ENCODE results near the gene CSF3R.

Gene CSF3R

DNA sequence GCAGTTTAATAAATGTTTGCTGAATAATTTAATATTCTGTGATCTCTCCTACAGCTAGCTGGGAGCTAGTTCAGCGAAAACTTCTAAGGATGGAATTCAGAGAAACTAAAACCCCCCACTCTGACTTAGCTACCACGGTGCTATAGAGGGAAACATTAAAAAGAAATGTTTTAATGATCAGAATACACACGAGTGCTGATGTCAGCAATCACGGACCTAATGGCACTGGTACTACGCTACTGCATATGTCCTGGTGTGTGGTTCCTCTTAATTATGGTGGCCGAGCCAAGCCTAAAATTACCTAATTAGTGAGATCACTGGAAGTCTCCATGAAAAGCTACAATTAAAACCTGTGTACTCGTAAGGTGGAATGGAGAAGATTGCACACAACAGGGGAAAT lies 61.1 kb downstream of the CSF3R start:
- DNase-seq (ENCODE audit: low read depth in 2 of 2, low spot score in 1 of 2), result no peak

DNA sequence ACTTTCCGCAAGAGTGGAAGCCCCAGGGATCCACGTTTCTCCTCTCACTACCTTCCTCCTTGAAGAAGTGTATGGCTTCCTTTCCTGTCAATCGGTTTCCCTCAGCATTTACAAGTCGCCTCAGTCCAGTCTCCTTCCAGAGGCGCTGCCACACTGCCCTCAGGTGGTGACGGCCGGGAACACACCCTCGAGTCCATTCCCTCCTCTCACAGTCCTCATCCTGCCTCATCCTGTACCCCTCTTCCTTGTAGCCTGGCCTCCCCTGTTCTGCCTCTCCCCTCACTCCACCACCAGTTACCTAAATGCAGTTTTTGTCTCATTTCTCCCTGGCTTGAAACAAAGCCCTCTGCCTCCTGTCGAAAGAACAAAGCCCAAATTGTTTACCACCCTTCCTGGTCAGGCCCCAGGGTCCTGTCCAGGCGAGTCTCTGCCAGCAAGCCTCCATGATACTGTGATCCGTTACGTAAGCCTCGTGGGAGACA lies 61.8 kb downstream of the CSF3R start:
- DNase-seq (ENCODE audit: low read depth in 2 of 2, low spot score in 1 of 2), result peak; percentile 74 to 95

DNA sequence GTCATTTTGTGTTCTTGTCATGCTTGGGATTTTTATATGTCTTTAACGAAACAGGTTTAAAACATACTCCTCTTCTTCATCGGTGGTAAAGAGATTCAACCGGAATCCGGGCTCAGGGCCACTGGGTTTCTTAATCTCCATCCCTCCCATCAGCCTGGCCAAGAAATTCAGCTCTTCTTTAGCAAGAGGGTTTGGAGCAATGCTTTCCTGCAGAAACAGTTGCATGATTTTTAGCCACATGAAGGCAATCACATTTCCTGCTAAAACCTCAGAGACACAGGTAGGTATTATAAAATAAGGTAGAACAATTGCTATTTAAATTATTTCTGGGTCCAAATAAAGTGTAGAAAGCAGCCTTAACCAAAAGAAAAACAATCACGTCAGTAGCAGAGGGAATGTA lies 62.3 kb downstream of the CSF3R start:
- no peak for DNase-seq (ENCODE audit: low read depth in 2 of 2, low spot score in 1 of 2)

DNA sequence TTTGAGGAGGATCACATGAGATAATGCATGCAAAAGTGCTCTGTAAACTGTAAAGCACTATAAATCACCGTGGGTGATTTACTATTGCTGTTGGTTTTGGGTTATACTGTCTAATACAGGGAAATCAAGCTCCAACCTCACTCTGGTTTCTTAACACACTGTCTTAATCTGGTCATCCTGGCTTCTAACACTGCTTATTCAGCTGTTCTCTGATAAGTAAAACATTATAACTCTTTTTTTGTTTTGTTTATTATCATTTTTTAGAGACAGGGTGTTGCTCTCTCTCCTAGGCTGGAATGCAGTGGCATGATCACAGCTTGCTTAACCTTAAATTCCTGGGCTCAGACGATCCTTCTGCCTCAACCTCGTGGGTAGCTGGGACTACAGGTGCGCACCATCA lies 63.1 kb downstream of the CSF3R start:
- DNase-seq (ENCODE audit: low read depth in 2 of 2, low spot score in 1 of 2), result no peak

DNA sequence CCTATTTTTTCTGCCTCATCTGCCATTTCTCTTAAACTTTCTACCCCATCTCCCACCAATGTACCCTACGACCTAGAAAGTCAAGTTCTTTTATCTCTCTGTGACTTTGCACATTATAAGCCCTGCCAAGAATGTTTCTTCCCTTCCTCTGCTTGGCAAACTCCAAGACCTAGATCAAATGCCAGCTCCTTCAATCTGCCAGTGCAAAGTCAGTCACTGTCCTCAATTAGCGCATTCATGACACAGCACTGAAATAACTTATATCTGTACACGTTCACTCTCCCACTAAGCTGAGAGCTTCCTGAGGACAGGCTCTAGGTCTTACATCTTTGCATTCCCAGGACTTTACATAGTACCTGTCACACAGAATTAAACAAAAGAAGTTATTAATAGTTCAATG lies 63.6 kb downstream of the CSF3R start:
- DNase-seq (ENCODE audit: low read depth in 2 of 2, low spot score in 1 of 2), result no peak

DNA sequence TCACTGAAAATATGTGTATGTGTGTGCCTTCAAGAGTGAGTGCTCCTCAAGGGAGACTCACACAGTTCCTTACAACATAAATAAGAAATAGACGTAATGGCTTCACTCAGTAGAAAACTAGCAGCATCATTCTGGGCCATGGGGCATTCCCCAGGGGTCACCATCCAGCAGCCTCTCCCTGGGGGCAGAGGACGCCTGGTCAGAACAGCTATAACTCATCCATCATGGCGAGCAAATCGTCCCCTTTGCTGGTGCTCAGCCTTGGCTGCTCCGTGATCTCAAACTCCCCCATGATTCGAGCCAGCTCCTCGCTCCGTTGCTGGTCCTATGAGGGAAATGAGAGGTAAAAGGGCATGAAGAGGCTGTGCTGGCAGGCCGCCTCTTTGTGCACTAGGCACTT lies 64.8 kb downstream of the CSF3R start:
- DNase-seq (ENCODE audit: low read depth in 2 of 2, low spot score in 1 of 2), result no peak

Data from stimulated activated CD8-positive, alpha-beta memory T cell treated with anti-CD3 and anti-CD28 coated beads, Interleukin-4, amount 100 ng/mL, for 4 hours (primary cell).